SHP77 (cell line): ENCODE data around the gene CERK.

Experiments
- DNase-seq, 2 experiments: peaks; one replicate each; lab custom pipeline; 2025; lab: John Stamatoyannopoulos, UW

CERK gene

DNA sequence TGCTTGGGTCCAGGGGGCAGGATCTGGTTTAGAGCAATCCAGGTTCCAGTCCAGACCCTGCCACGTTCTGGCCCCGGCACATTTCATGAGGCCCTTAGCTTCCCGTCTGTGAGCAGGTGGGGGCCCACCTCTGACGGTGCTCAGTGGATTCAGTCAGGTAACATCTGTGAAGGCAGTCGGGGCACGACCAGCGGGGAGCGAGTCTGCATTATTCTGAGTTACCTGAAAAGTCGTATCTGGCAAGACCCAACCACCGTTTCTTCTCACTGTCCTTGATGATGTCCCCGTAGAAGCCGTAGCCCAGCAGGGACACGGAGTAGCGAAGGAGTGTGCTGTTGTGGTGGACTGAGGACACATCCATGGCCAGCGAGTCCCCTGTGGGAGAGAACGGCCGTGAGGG, 39.0 kb downstream of the CERK start:
- DNase-seq = no peak

- DNase-seq = no peak
These were observed 40.1 kb downstream of the CERK start for GRCh38 chr22:46697811-46698515.

GRCh38 chr22:46696614-46697013, 41.4 kb downstream of the CERK start:
- DNase-seq = no peak

- no peak for DNase-seq
These were observed 41.9 kb downstream of the CERK start for GRCh38 chr22:46696229-46696518.

DNA sequence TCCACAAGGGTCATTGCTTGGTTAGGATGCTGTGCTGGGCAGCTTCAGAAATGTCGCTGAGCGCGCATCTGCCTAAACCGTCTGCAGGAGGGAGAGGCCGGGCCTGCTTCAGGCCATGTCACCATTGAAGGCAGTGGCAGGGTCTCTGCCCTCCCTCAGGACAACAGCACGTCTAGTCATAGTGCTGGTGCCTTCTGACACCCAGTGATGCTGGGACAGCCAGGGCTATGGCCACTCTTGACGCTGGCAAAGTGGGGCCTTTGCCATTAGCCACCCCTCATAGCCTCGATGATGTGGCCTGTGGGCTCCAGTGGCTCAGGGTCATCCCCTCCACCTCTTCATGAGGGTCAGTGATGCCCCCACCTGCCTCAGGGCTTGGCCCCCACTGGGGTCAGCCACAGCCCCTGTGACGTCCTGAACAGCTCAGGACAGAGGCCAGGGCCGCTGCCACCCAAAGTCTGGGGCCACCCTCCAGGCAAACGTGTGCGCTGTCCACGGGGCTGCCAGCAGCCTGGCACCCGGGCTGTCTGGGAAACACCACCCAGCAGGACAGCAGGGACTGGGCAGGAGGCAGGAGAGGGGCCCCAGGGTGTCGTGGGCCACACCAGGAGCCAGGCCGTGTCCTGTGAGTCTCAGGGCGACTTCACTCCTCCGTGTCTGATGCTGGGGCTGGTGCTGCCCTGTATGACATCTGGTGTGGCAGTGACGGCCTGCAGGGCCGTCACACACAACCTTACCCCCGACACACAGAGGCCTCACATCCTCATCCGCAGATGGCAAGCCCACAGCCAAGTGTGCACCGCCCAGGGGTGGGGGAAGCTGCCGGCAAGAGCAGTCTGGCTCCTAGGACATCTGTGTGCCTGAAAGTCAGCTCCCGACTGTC, 42.5 kb downstream of the CERK start:
- DNase-seq = peak; percentile 72 to 75

DNA sequence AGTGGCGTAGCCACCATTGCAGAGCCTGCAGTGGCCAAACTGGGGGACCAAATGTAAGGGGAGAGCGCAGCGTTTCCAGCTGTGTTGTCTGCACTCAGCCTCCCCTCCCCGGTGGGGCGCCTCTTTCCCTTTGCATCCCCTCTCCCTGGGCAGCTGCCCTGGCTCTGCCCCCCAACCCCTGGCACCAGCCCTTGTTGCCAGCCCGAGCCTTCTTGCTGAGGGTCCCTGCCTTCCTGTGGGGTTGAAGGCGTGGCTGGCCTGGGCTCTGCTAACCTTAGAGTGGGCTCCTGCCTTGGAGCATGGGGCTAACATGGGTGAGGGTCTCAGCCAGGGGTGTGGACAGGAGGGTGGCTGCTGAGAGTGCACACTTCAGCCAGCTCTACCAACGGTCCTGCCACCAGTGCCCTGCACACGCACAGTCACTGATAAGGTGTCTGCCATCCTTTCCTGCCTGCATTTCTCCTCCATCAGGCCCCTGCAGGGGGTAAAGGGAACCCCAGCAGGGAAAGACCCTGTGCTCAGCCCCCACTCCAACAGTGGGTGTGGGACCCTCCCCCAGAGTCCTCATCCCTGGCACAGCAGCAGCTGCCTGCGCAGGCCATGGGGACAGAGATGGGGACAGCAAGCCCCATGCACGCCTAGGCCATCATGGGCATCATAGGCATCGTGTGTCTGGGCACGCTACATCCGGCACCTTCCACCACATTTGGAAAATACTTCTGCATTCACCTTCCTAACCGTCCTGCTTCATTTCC, 43.5 kb downstream of the CERK start:
- no peak for DNase-seq

DNA sequence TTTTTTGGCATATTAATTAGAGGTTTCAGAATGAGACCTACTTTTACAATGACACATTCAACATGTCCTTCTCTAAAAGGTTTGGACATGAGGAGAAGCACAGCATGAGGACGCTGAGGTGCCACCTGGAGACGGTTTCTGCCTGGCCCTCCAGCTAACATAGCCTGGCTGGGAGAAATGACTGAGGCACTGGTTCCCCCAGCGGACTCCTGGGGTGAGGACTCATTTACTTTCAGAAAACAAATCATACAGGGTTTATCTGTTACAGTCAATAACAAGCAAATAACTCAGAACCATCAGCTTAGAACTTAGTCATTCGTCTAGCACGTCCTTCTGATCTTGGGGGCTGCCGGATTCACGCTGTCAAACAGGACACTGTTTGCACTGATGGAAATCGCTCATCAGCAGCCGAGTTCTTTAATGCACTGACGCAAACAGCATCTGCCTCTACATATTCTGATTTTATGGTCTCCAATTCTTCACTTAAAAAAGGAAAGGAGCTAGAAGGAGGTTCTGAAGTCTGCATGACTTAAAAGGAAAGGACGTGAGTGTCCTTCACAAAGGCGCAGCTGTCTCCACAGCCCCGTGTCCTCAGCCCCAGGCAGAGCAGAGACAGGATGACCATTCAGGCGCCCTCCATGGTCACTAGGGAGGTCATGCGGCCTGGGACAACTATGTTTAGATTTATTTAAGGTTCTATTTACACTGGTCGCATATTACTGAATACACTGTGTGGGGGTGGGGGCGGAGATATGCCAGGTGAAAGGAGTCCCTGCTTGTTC, 44.2 kb downstream of the CERK start:
- peak; percentile 20 to 43 for DNase-seq

- DNase-seq = no peak
These were observed 46.5 kb downstream of the CERK start for GRCh38 chr22:46691571-46691970.

GRCh38 chr22:46690146-46690545, 47.9 kb downstream of the CERK start:
- DNase-seq = no peak

GRCh38 chr22:46688949-46689348, 49.1 kb downstream of the CERK start:
- no peak for DNase-seq

DNA sequence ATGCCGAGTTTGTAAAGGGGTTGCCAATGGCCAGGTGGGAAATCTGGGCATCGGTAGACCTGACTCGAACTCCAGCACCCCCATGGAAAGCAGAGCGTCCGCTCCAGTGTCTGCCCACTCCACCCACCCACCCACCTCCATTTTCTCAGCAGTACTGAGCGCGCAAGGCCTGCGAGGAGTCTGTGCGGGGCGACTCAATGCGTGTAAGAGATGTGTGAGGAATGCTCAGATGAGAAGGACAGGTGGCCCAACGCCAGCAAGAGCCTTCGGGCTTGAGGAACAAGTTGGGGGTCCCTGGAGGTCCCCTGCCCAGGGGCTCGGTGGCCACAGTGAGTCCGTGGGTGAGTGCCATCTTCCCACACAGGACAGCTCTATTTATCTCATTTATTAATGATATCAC, 50.6 kb downstream of the CERK start:
- no peak for DNase-seq

- no peak for DNase-seq
These were observed 51.0 kb downstream of the CERK start for GRCh38 chr22:46687048-46687444.

GRCh38 chr22:46686221-46687047, 51.6 kb downstream of the CERK start:
- DNase-seq = no peak

DNA sequence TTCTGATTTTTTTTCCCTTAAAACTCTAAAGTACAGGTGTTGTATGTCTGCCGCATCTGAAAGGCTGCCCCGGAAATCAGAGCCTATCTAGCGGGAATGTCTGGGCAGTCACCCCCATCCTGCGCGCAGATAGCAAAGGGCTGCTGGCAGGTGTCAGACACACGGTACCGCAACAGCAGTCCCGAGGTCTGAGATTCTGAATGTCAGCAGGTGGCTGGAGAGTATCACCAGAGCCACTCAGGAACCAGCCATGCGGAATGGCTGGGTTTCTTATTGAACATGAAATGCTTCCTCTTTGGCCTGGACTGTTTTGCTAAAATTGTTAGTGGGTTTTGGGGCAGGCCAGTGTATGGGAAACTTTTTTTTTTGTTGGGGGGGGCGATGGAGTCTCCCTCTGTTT, 53.3 kb downstream of the CERK start:
- peak; percentile 58 to 72 for DNase-seq

- no peak for DNase-seq
These were observed 55.9 kb downstream of the CERK start for GRCh38 chr22:46682011-46682731.

- DNase-seq = peak; percentile 39 to 60
These were observed 57.0 kb downstream of the CERK start for GRCh38 chr22:46681010-46681409.

DNA sequence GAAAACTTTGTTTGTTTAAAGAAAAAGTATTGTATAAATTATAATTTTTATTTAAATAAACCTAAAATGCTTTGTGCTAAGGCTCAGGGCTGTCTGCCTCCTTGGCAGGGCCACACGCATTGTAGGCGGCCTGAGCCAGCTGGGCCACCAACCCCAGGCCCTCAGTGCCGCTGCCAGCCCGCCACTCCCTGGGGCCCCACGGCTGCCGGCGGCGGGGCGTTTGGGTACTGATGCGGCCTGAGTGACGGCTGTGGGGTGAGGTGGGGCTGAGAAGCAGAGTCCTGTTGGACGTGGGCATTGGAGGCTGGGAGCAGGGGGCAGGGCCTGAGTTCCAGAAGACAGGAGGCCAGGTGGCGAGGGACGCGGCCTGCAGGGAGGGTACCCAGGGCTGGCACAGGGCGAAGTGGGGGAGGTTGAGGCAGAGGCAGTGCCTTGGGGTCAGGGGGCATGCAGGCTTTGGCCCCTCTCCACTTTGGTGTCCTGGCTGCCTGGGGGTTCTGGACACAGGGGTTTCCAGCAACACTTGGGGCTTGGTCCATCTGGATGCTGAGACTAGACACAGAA, 58.3 kb downstream of the CERK start:
- DNase-seq = no peak

- DNase-seq = no peak
These were observed 59.0 kb downstream of the CERK start for GRCh38 chr22:46678785-46679700.
